ENCODE results near the gene AMBRA1. TPM values are rescaled to one million over a fixed set of nuclear protein-coding genes. Genes with fewer than 3 reads are reported as not detected.

Gene AMBRA1
- total RNA-seq, 4 donors from 2014 or later: 43.4 to 48.9 (median 46.3) TPM

GRCh38 chr11:46508360-46508759, 85.5 kb downstream of the AMBRA1 start:
- Histone ChIP-seq H3K4me3 (no peak overlapping the region), H3K9me3 (no peaks in the 10 kb centered on the region), H3K36me3 (peaks cover 0 to 9% (median 4%) of the 10 kb centered on the region in 4 donors), H3K27ac (no peak overlapping the region), H3K27me3 (no peaks in the 10 kb centered on the region), H3K4me1 (peaks cover 0 to 26% (median 7%) of the 10 kb centered on the region in 4 donors)
- 96 to 100% methylated on average over 1 of the region's 1 CpG for WGBS, 2 donors (ENCODE audit: low coverage in 1 of 2)
- in situ Hi-C loops (cut with MboI; ENCODE audit: low pct_ligation_motif_present in 1 of 4, low pct_unique_long_range_greater_than_20kb in 1 of 4, low sequenced_read_pairs in 3 of 4) (no loop called here), intact Hi-C loops (cut with DNase I; ENCODE audit: low total_unique reads) (no loop called here)
- TF ChIP-seq EP300 (IDR thresholded peaks at IDR 0.05; ENCODE audit: low read depth) (no peak), POLR2A (IDR thresholded peaks at IDR 0.05) (no peak), CTCF (IDR thresholded peaks at IDR 0.05) (no peak), POLR2AphosphoS5 (IDR thresholded peaks at IDR 0.05) (no peak)
- DNase-seq: no peak

- no peaks in the 10 kb centered on the region for H3K9me3 ChIP-seq
- H3K36me3 ChIP-seq: peaks cover 0 to 7% (median 3%) of the 10 kb centered on the region in 4 donors
- peak overlapping the region; percentile 23 to 50 (median 35) for H3K27ac ChIP-seq
- no peaks in the 10 kb centered on the region for H3K27me3 ChIP-seq
- DNase-seq: no peak
- TF ChIP-seq CTCF (IDR thresholded peaks at IDR 0.05): no peak
- TF ChIP-seq POLR2AphosphoS5 (IDR thresholded peaks at IDR 0.05): no peak
- no peak for TF ChIP-seq POLR2A (IDR thresholded peaks at IDR 0.05)
- H3K4me3 ChIP-seq: no peak overlapping the region
- in situ Hi-C loops (cut with MboI; ENCODE audit: low pct_ligation_motif_present in 1 of 4, low pct_unique_long_range_greater_than_20kb in 1 of 4, low sequenced_read_pairs in 3 of 4): no loop called here
- H3K4me1 ChIP-seq: peaks cover 0 to 20% (median 7%) of the 10 kb centered on the region in 4 donors
- 53 to 57% methylated on average over 1 to 2 of the region's 2 CpGs for WGBS, 2 donors (ENCODE audit: low coverage in 1 of 2)
- intact Hi-C loops (cut with DNase I; ENCODE audit: low total_unique reads): no loop called here
These were observed 87.4 kb downstream of the AMBRA1 start for GRCh38 chr11:46506483-46506791.

- Histone ChIP-seq H3K36me3 (peaks cover 0 to 7% (median 3%) of the 10 kb centered on the region in 4 donors), H3K4me1 (peaks cover 0 to 17% (median 7%) of the 10 kb centered on the region in 4 donors), H3K27ac (peak overlapping the region; percentile 23 to 50 (median 35)), H3K4me3 (no peak overlapping the region), H3K9me3 (no peaks in the 10 kb centered on the region), H3K27me3 (no peaks in the 10 kb centered on the region)
- in situ Hi-C loops (cut with MboI; ENCODE audit: low pct_ligation_motif_present in 1 of 4, low pct_unique_long_range_greater_than_20kb in 1 of 4, low sequenced_read_pairs in 3 of 4) (no loop called here), intact Hi-C loops (cut with DNase I; ENCODE audit: low total_unique reads) (no loop called here)
- no peak for DNase-seq
- 71 to 79% methylated on average over 2 to 6 of the region's 6 CpGs for WGBS, 2 donors (ENCODE audit: low coverage in 1 of 2)
- no peak for TF ChIP-seq POLR2A (IDR thresholded peaks at IDR 0.05)
- no peak for TF ChIP-seq CTCF (IDR thresholded peaks at IDR 0.05)
- TF ChIP-seq EP300 (IDR thresholded peaks at IDR 0.05; ENCODE audit: low read depth): no peak
- TF ChIP-seq POLR2AphosphoS5 (IDR thresholded peaks at IDR 0.05): no peak
These were observed 87.9 kb downstream of the AMBRA1 start for GRCh38 chr11:46505741-46506482.

- DNase-seq: no peak
- intact Hi-C loops (cut with DNase I; ENCODE audit: low total_unique reads) (no loop called here), in situ Hi-C loops (cut with MboI; ENCODE audit: low pct_ligation_motif_present in 1 of 4, low pct_unique_long_range_greater_than_20kb in 1 of 4, low sequenced_read_pairs in 3 of 4) (no loop called here)
- TF ChIP-seq EP300 (IDR thresholded peaks at IDR 0.05; ENCODE audit: low read depth) (no peak), CTCF (IDR thresholded peaks at IDR 0.05) (no peak), POLR2AphosphoS5 (IDR thresholded peaks at IDR 0.05) (no peak), POLR2A (IDR thresholded peaks at IDR 0.05) (no peak)
- Histone ChIP-seq H3K4me3 (no peak overlapping the region), H3K27me3 (no peaks in the 10 kb centered on the region), H3K4me1 (peaks cover 0 to 17% (median 7%) of the 10 kb centered on the region in 4 donors), H3K27ac (peak overlapping the region in 1 of 4 donors; percentile 23), H3K36me3 (peaks cover 0 to 7% (median 3%) of the 10 kb centered on the region in 4 donors), H3K9me3 (no peaks in the 10 kb centered on the region)
- 85 to 93% methylated on average over 2 to 3 of the region's 3 CpGs for WGBS, 2 donors (ENCODE audit: low coverage in 1 of 2)
These were observed 88.8 kb downstream of the AMBRA1 start for GRCh38 chr11:46504817-46505613.

Data from transverse colon (tissue), 4 donors.